Inflammatory macrophage treated with lipopolysaccharide for 1 hour (primary cell): ENCODE data around the gene IL20.
"Not testable (repeated sequence)": the region's sequence is repeated elsewhere in the genome, so short reads cannot be mapped to it uniquely, and the experiment has no call there.

ENCODE experiments used
- DNase-seq, 2 donors: peaks; one replicate each; pipeline ENCODE4 v3.0.0-alpha.2; 2020 to 2022

The IL20 gene

GRCh38 chr1:206843626-206844025 is 21.8 kb upstream of the IL20 start:
- no peak for DNase-seq

GRCh38 chr1:206846487-206846886 is 18.9 kb upstream of the IL20 start:
- DNase-seq: no peak

- no peak for DNase-seq
These were observed 18.0 kb upstream of the IL20 start for GRCh38 chr1:206847337-206847834.

GRCh38 chr1:206847946-206848345 is 17.5 kb upstream of the IL20 start:
- no peak for DNase-seq

GRCh38 chr1:206850401-206850800 is 15.0 kb upstream of the IL20 start:
- no peak for DNase-seq

GRCh38 chr1:206851341-206852010 is 13.9 kb upstream of the IL20 start:
- DNase-seq: peak; percentile 87 to 88

- not testable (repeated sequence) for DNase-seq
These were observed 12.8 kb upstream of the IL20 start for GRCh38 chr1:206852662-206853061.

- DNase-seq: not testable (repeated sequence)
These were observed 11.7 kb upstream of the IL20 start for GRCh38 chr1:206853696-206854095.

GRCh38 chr1:206854401-206855129 is 10.9 kb upstream of the IL20 start:
- no peak for DNase-seq

- peak in 1 of 2 donors; percentile 25 for DNase-seq
These were observed 9.6 kb upstream of the IL20 start for GRCh38 chr1:206855859-206856258.

- DNase-seq: no peak
These were observed 8.6 kb upstream of the IL20 start for GRCh38 chr1:206856674-206857464.

- peak; percentile 89 to 90 for DNase-seq
These were observed 6.3 kb upstream of the IL20 start for GRCh38 chr1:206859082-206859521.

GRCh38 chr1:206860165-206860564 is 5.3 kb upstream of the IL20 start:
- no peak for DNase-seq

GRCh38 chr1:206863266-206863665 is 2.2 kb upstream of the IL20 start:
- no peak for DNase-seq

- no peak for DNase-seq
These were observed 639 bp downstream of the IL20 start for GRCh38 chr1:206866062-206866461.

- no peak for DNase-seq
These were observed 1.8 kb downstream of the IL20 start for GRCh38 chr1:206867239-206867638.

GRCh38 chr1:206867716-206868115 is 2.3 kb downstream of the IL20 start:
- DNase-seq: no peak

GRCh38 chr1:206868264-206868663 is 2.8 kb downstream of the IL20 start:
- no peak for DNase-seq

- no peak for DNase-seq
These were observed 6.7 kb downstream of the IL20 start for GRCh38 chr1:206872139-206872538.

GRCh38 chr1:206873603-206874188 is 8.3 kb downstream of the IL20 start:
- no peak for DNase-seq

GRCh38 chr1:206875752-206876377 is 10.4 kb downstream of the IL20 start:
- no peak for DNase-seq

- DNase-seq: no peak
These were observed 13.0 kb downstream of the IL20 start for GRCh38 chr1:206878456-206878855.

GRCh38 chr1:206880314-206880713 is 14.9 kb downstream of the IL20 start:
- DNase-seq: no peak
